Natural killer cell (primary cell): ENCODE data around the gene MDN1. TPM values are rescaled to one million over a fixed set of nuclear protein-coding genes. Genes with fewer than 3 reads are reported as not detected.

ENCODE experiments used
- ATAC-seq, 3 donors: fragments of 150-1000 bp in 2 of 3; fragments of 200-7000 bp in 1 of 3; cut with Tn5 transposase; 1 replicate in 1 of 3; 2 replicates in 2 of 3; pipeline ENCODE4 v1.10.0; 2021; ENCODE audit warnings: mild to moderate bottlenecking in 2 of 3, moderate library complexity in 2 of 3
- DNase-seq, 2 donors: peaks; one replicate each; pipeline versions ENCODE4 v3.0.0 to v3.0.0-alpha.2; 2013 to 2021; ENCODE audit warnings: mixed read lengths in 1 of 2
- H3K27ac ChIP-seq: one replicate; pipeline ENCODE4 v1.5.1; 2013; ENCODE audit warnings: mild to moderate bottlenecking, low read length
- H3K27me3 ChIP-seq: one replicate; pipeline ENCODE4 v1.6.1; 2013; ENCODE audit warnings: low read length; ENCODE audit not compliant: control insufficient read depth, insufficient read depth
- H3K36me3 ChIP-seq: one replicate; pipeline ENCODE4 v1.6.1; 2013; ENCODE audit warnings: low read length; ENCODE audit not compliant: control insufficient read depth, insufficient read depth
- H3K4me1 ChIP-seq: one replicate; pipeline ENCODE4 v1.6.1; 2013; ENCODE audit warnings: low read length; ENCODE audit not compliant: control insufficient read depth, insufficient read depth
- H3K4me3 ChIP-seq: one replicate; pipeline ENCODE4 v1.5.1; 2013; ENCODE audit warnings: low read length
- H3K9me3 ChIP-seq: one replicate; pipeline ENCODE4 v1.6.1; 2013; ENCODE audit warnings: low read length; ENCODE audit not compliant: control insufficient read depth, insufficient read depth
- H3K27ac Mint-ChIP-seq, 2 donors: one replicate each; pipeline ENCODE4 v1.8.0; 2022; ENCODE audit warnings: mild to moderate bottlenecking in 2 of 2, mixed read lengths in 2 of 2, moderate library complexity in 1 of 2
- H3K27me3 Mint-ChIP-seq, 2 donors: one replicate each; pipeline ENCODE4 v1.8.0; 2022; ENCODE audit warnings: low read depth in 2 of 2, mixed read lengths in 2 of 2
- H3K36me3 Mint-ChIP-seq: one replicate; pipeline ENCODE4 v1.8.0; 2022; ENCODE audit warnings: mixed read lengths
- H3K4me1 Mint-ChIP-seq, 2 donors: one replicate each; pipeline ENCODE4 v1.8.0; 2022; ENCODE audit warnings: mixed read lengths in 2 of 2
- H3K4me3 Mint-ChIP-seq: one replicate; pipeline ENCODE4 v1.8.0; 2022; ENCODE audit warnings: mild to moderate bottlenecking, moderate library complexity, mixed read lengths
- H3K9me3 Mint-ChIP-seq, 2 donors: one replicate each; pipeline ENCODE4 v1.8.0; 2022; ENCODE audit warnings: mixed read lengths in 2 of 2
- CTCF ChIP-seq: fragments of 200-600 bp; IDR thresholded peaks from one replicate; pipeline ENCODE4 v1.8.0; 2022; ENCODE audit warnings: antibody characterized with exemption
- WGBS: methylation state at CpG from one replicate; pipeline ENCODE4 v1.1.7; 2013; ENCODE audit warnings: missing lambda C conversion rate; ENCODE audit not compliant: insufficient coverage; 5-methylcytosine and 5-hydroxymethylcytosine counted together
- intact Hi-C: fragments of 100-400 bp; cut with micrococcal nuclease; formaldehyde crosslinking; loops from one replicate; pipeline ENCODE4 v1.14.2; 2022
- total RNA-seq, 4 donors: library from RNA; stranded (reverse); fragments of 120-200 nt in 1 of 4; gene quantifications; one replicate each; pipeline versions ENCODE4 v1.2.3 to v1.2.4, GENCODE V29; 2013 to 2022

The MDN1 gene
- total RNA-seq, 3 donors from 2014 or later (not counting 1 experiment from before 2014, with no cell fraction given) = 38.0 to 43.3 (median 41.4) TPM

- no peaks in the 10 kb centered on the region for H3K4me1 Mint-ChIP-seq
- no peaks in the 10 kb centered on the region for H3K9me3 Mint-ChIP-seq
- Histone ChIP-seq H3K9me3 (no peaks in the 10 kb centered on the region), H3K4me3 (no peak overlapping the region), H3K27me3 (no peaks in the 10 kb centered on the region), H3K36me3 (peaks cover 37% of the 10 kb centered on the region), H3K4me1 (no peaks in the 10 kb centered on the region), H3K27ac (no peak overlapping the region)
- DNase-seq (no peak), ATAC-seq (no peak)
- peaks cover 9% of the 10 kb centered on the region for H3K36me3 Mint-ChIP-seq
- no peak overlapping the region for H3K27ac Mint-ChIP-seq
- no peaks in the 10 kb centered on the region for H3K27me3 Mint-ChIP-seq
- 100% methylated on average over 1 of the region's 1 CpG for WGBS
- TF ChIP-seq CTCF = no peak
- H3K4me3 Mint-ChIP-seq = no peak overlapping the region
- intact Hi-C loops = no loop called here
Measured at GRCh38 chr6:89776583-89777233, 42.9 kb downstream of the MDN1 start.

GRCh38 chr6:89775150-89775549 lies 44.4 kb downstream of the MDN1 start:
- ATAC-seq (no peak), DNase-seq (no peak)
- H3K9me3 Mint-ChIP-seq = no peaks in the 10 kb centered on the region
- no peak for TF ChIP-seq CTCF
- H3K4me3 Mint-ChIP-seq = no peak overlapping the region
- no peaks in the 10 kb centered on the region for H3K9me3 ChIP-seq
- no peaks in the 10 kb centered on the region for H3K4me1 ChIP-seq
- peaks cover 18% of the 10 kb centered on the region for H3K36me3 Mint-ChIP-seq
- H3K36me3 ChIP-seq = peaks cover 38% of the 10 kb centered on the region
- intact Hi-C loops = no loop called here
- no peak overlapping the region for H3K27ac Mint-ChIP-seq
- no peaks in the 10 kb centered on the region for H3K27me3 ChIP-seq
- no peak overlapping the region for H3K4me3 ChIP-seq
- WGBS = 100% methylated on average over 1 of the region's 1 CpG
- no peak overlapping the region for H3K27ac ChIP-seq
- H3K27me3 Mint-ChIP-seq = no peaks in the 10 kb centered on the region
- no peaks in the 10 kb centered on the region for H3K4me1 Mint-ChIP-seq

- Mint-ChIP-seq H3K27ac (no peak overlapping the region), H3K36me3 (peaks cover 18% of the 10 kb centered on the region), H3K27me3 (no peaks in the 10 kb centered on the region), H3K9me3 (no peaks in the 10 kb centered on the region), H3K4me3 (no peak overlapping the region), H3K4me1 (no peaks in the 10 kb centered on the region)
- intact Hi-C loops = no loop called here
- peaks cover 46% of the 10 kb centered on the region for H3K36me3 ChIP-seq
- H3K27ac ChIP-seq = no peak overlapping the region
- H3K4me1 ChIP-seq = no peaks in the 10 kb centered on the region
- WGBS = 100% methylated on average over 3 of the region's 3 CpGs
- TF ChIP-seq CTCF = no peak
- DNase-seq (no peak), ATAC-seq (no peak)
- H3K9me3 ChIP-seq = no peaks in the 10 kb centered on the region
- H3K4me3 ChIP-seq = no peak overlapping the region
- H3K27me3 ChIP-seq = no peaks in the 10 kb centered on the region
Measured at GRCh38 chr6:89769572-89769971, 50.0 kb downstream of the MDN1 start.

GRCh38 chr6:89768324-89768723 lies 51.3 kb downstream of the MDN1 start:
- Histone ChIP-seq H3K36me3 (peaks cover 46% of the 10 kb centered on the region), H3K27ac (no peak overlapping the region), H3K9me3 (no peaks in the 10 kb centered on the region), H3K27me3 (no peaks in the 10 kb centered on the region), H3K4me1 (no peaks in the 10 kb centered on the region), H3K4me3 (no peak overlapping the region)
- H3K9me3 Mint-ChIP-seq = no peaks in the 10 kb centered on the region
- H3K36me3 Mint-ChIP-seq = peaks cover 18% of the 10 kb centered on the region
- intact Hi-C loops = no loop called here
- H3K4me3 Mint-ChIP-seq = no peak overlapping the region
- H3K27ac Mint-ChIP-seq = no peak overlapping the region
- no peaks in the 10 kb centered on the region for H3K4me1 Mint-ChIP-seq
- TF ChIP-seq CTCF = no peak
- DNase-seq (no peak), ATAC-seq (no peak)
- WGBS = 83% methylated on average over 6 of the region's 6 CpGs
- H3K27me3 Mint-ChIP-seq = no peaks in the 10 kb centered on the region
